DMS 273 treated with DMSO at 0.1 percent for 48 hours (cell line): ENCODE measurements around the gene XKR7.

Source experiments
- DNase-seq: peaks from one replicate; lab custom pipeline; 2025; lab: John Stamatoyannopoulos, UW

XKR7 gene

DNA sequence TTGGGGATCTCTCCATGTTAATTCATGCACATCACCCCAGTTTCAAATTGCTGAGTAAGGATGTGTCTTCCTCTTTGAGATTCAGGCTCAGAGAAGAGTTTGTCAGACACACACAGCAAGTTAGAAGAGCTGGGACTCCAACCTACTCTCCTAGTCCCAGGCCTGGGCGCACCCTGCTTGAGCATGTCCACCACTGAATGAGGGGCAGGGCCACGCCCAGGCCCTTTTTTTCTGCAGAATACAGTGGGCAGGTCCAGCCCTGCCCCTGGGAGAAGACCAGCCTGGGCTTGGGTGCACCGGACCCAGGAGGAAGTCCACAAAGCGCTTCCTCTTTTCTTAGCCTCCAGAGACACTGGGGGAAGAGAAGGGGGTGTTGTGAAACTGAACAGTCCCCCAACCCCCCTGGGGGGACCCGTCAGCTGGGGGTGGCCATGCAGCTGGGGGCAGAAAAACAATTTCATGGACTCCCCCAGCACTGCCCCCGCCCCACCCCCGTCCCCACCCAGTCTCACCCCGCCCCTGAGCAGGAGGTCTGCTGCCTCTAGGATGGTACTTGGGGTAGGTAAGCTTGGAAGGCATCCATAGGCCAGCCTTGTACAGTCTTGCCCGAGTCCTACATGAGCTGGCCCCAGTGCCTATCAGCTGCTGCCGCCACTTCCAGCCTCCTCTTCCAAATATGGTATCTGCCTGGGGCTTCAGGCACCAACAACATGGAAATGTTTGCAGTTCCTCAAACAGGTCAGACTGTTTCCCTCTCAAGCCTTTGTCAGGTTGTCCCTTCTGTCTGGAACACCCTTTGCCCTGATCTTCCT lies 72.4 kb downstream of the XKR7 start:
- DNase-seq, result no peak

DNA sequence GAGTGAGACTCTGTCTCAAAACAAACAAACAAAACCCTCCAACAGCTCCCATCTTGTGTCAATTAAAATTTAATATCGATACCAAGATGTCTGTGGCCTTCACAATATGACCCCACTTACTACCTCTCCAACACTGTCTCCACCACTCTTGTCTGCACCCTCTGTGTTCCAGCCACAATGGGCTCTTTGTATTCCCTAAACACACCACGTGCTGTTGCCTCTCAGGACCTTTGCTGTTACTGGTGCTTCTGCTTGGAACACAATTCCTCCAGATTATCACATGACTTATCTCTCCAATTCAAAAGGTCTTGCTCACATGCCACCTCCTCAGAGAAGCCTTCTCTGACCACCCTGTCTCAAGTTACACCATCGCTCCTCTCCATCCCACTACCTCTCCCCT lies 78.0 kb downstream of the XKR7 start:
- DNase-seq, result no peak

DNA sequence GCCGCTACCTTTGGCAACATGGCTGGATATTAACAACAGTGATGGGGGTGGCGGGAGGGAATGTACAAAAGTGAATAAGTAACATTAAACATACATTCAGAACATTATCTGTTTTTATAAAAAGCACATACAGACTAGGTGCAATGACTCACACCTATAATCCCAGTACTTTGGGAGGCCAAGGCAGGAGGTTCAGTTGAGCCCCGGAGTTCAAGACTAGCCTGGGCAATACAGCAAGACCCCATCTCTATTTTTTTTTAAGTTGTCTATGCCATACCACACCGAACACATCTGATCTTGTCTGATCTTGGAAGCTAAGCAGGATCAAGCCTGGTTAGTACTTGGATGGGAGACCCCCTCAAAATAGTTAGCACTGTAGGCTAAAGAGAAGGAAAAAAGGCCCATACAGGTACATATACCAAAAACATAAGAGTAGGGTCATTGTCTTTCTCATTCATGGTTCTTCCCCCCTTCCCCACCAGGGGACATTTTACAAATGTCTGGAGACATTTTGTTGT lies 82.4 kb downstream of the XKR7 start:
- no peak for DNase-seq

GRCh38 chr20:32050851-32051556 lies 83.1 kb downstream of the XKR7 start:
- DNase-seq, result no peak

DNA sequence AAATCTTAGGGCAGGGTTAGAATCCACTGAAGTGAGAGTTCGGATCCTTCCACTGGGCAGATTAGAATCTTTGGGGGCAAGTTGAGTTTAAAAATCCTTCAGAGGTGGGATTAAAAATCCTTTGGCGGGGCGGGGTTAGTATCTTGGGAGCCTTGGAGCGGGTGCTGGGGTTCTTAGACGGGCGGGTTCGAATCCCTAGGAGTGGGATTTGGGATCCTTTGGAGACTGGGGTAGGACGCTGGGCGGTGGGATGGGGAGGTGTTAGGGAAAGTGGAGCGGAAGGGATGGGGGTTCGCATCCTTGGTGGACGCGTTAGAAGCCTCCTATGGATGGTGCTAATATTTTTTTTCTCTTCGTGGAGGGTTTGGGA lies 83.8 kb downstream of the XKR7 start:
- no peak for DNase-seq

DNA sequence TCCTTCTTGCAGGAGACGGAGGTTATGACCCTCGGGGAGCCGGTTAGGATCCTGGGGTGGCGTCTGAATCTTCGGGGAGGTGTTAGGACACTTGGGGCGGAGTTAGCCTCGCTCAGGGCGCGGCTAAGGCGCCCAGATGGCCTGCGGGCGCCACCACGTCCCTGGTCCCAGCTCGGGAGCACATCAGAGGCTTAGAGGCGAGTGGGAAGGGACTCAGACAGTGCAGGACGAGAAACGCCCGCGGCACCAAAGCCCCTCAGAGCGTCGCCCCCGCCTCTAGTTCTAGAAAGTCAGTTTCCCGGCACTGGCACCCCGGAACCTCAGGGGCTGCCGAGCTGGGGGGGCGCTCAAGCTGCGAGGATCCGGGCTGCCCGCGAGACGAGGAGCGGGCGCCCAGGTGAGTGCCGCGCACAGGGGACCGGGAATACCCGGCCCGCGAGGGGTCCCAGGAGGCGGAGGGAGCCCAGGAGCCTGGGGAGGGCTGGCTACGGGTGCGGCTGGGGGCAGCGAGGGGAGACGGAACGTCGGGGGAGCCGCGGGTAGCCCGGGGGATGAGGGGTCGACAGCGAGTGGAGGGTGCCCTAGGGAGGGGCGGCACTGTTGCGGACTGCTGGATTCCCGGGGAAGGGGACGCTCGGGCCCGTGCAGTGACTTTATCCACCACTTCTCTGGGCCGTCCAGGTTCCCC lies 84.3 kb downstream of the XKR7 start, which contains the start of gene HCK:
Gene HCK (plus strand): TSS at position 153 of the 688 bp plus-strand sequence.
- DNase-seq, result no peak

DNA sequence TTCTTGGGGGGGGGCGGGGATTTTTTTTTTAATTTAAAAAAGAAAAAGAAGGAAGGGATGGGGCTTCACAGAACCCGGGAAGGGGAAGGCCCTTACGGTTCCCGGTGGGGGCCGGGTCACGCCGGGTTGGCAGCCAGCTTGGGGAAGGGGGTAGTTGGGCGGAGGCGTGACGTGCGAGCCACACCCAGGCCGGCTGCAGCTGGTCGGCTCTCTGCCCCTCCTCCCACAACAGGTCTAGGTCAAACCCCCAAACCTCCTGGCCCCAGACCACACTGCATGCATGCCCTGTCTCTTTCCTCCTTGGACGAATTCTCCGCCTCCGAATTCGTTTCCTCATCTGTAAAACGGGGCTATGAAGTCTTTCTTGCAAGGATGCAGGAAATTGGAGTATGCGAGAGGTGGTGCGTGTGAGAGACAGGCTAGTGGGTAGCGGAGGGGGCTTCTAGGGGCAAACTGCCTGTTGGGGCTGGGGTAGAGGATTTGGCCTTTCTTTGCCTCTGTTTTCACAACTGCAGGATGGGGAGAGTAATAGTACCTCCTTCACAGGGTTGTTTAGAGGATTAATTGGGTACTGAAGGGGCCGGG lies 84.9 kb downstream of the XKR7 start:
- DNase-seq, result no peak
